Stomach (tissue), 9 donors: ENCODE measurements around the gene ACVR1C. TPM values are rescaled to one million over a fixed set of nuclear protein-coding genes. Genes with fewer than 3 reads are reported as not detected.

Experiments used
- DNase-seq, 2 donors: peaks; one replicate each; pipeline versions ENCODE4 v3.0.0 to v3.0.0-alpha.2; 2013 to 2019
- H3K27ac ChIP-seq, 5 donors: fragments of 200-600 bp in 4 of 5; sonication (generic) in 4 of 5; one replicate each; pipeline ENCODE4 v1.5.1; 2013 to 2019; ENCODE audit warnings: mild to moderate bottlenecking in 1 of 5, moderate library complexity in 1 of 5
- H3K27me3 ChIP-seq, 3 donors: fragments of 200-600 bp; sonication (generic); one replicate each; pipeline ENCODE4 v1.5.1; 2017 to 2019; ENCODE audit warnings: mixed run types in 1 of 3
- H3K36me3 ChIP-seq, 4 donors: fragments of 200-600 bp; sonication (generic); 1 replicate in 3 of 4; 2 replicates in 1 of 4; pipeline ENCODE4 v1.5.1; 2016 to 2019
- H3K4me1 ChIP-seq, 4 donors: fragments of 200-600 bp; sonication (generic); one replicate each; pipeline ENCODE4 v1.5.1; 2016 to 2019
- H3K4me3 ChIP-seq, 4 donors: fragments of 200-600 bp; sonication (generic) in 3 of 4; one replicate each; pipeline ENCODE4 v1.5.1; 2016 to 2019; ENCODE audit warnings: mild to moderate bottlenecking in 1 of 4
- H3K9me3 ChIP-seq, 4 donors: fragments of 200-600 bp; sonication (generic); one replicate each; pipeline ENCODE4 v1.5.1; 2016 to 2019
- CTCF ChIP-seq, 7 experiments: fragments of 450-650 bp in 4 of 7; fragments of 200-600 bp in 3 of 7; sonication (generic) in 3 of 7; IDR thresholded peaks; one replicate each; pipeline ENCODE4 v1.5.1; 2016 to 2019; ENCODE audit warnings: antibody characterized with exemption in 7 of 7, control low read depth in 2 of 7, mild to moderate bottlenecking in 1 of 7
- EP300 ChIP-seq: sonication (generic); formaldehyde crosslinking; IDR thresholded peaks from one replicate; pipeline ENCODE4 v1.6.1; 2017; ENCODE audit warnings: antibody characterized with exemption
- POLR2A ChIP-seq, 4 donors: fragments of 450-650 bp; IDR thresholded peaks; one replicate each; pipeline ENCODE4 v1.6.1; 2016; ENCODE audit warnings: antibody characterized with exemption in 4 of 4, control low read depth in 2 of 4, mild to moderate bottlenecking in 1 of 4, moderate library complexity in 1 of 4
- POLR2AphosphoS5 ChIP-seq, 3 donors: sonication (generic); formaldehyde crosslinking; IDR thresholded peaks; one replicate each; pipeline ENCODE4 v1.6.1; 2016; ENCODE audit warnings: antibody characterized with exemption in 3 of 3
- intact Hi-C: fragments of 100-400 bp; cut with DNase I; formaldehyde crosslinking; loops from one replicate; pipeline ENCODE4 v1.15.1; 2023; ENCODE audit warnings: low total_unique reads
- polyA plus RNA-seq, 3 donors: library from polyadenylated mRNA; stranded (reverse); fragments of 200-250 nt; gene quantifications; one replicate each; pipeline ENCODE4 v1.2.3, GENCODE V29; 2013
- total RNA-seq, 5 donors: library from RNA; depleted of rRNA; stranded (reverse); fragments of >200 nt; gene quantifications; one replicate each; pipeline versions ENCODE4 v1.1.0 to v1.2.3, GENCODE V29; 2014 to 2016
- donor health status: healthy with polysubstance abuse.
- donor health status: Bipolar disorder and iron deficiency.
- donor health status: healthy.

The ACVR1C gene
- total and polyA plus RNA-seq, 8 donors, result under 0.01 to 8.4 (median 0.61) TPM; not detected in 1

- TF ChIP-seq CTCF (IDR thresholded peaks at IDR 0.05) (no peak), EP300 (no peak), POLR2A (IDR thresholded peaks at IDR 0.05) (no peak), POLR2AphosphoS5 (IDR thresholded peaks at IDR 0.05) (no peak)
- Histone ChIP-seq H3K36me3 (no peaks in the 10 kb centered on the region), H3K4me1 (peaks cover 0 to 17% (median 10%) of the 10 kb centered on the region in 4 donors), H3K4me3 (no peak overlapping the region), H3K27me3 (no peaks in the 10 kb centered on the region), H3K9me3 (no peaks in the 10 kb centered on the region), H3K27ac (no peak overlapping the region)
- DNase-seq, result no peak
- intact Hi-C loops, result no loop called here
Observed at GRCh38 chr2:157477919-157478318, 150.7 kb downstream of the ACVR1C start.

GRCh38 chr2:157476953-157477709 is 151.5 kb downstream of the ACVR1C start:
- H3K4me3 ChIP-seq, result no peak overlapping the region
- TF ChIP-seq EP300 (no peak), POLR2AphosphoS5 (IDR thresholded peaks at IDR 0.05) (no peak), POLR2A (IDR thresholded peaks at IDR 0.05) (no peak), CTCF (IDR thresholded peaks at IDR 0.05) (no peak)
- no peak overlapping the region for H3K27ac ChIP-seq
- intact Hi-C loops, result no loop called here
- no peaks in the 10 kb centered on the region for H3K36me3 ChIP-seq
- no peak for DNase-seq
- no peaks in the 10 kb centered on the region for H3K9me3 ChIP-seq
- H3K27me3 ChIP-seq, result no peaks in the 10 kb centered on the region
- H3K4me1 ChIP-seq, result peaks cover 0 to 17% (median 10%) of the 10 kb centered on the region in 4 donors

Other genes with a start within 250 kb of the ACVR1C start
- 10 to 100 TPM in 3 of 5 donors, 1 to 10 TPM in 1, not detected in 1; 8.2 to 30.7 (median 21.1) TPM for gene CYTIP, start 184.8 kb downstream of the ACVR1C start, total RNA-seq
- 10 to 100 TPM in 1 of 3 donors, 1 to 10 TPM in 2; 5.3 to 17.9 (median 9.3) TPM for gene CYTIP, start 184.8 kb downstream of the ACVR1C start, polyA plus RNA-seq
- 10 to 100 TPM in 3 of 5 donors, 1 to 10 TPM in 2; 2.3 to 32.1 (median 18.4) TPM for gene ACVR1, start 247.5 kb upstream of the ACVR1C start, total RNA-seq
- gene ACVR1, start 247.5 kb upstream of the ACVR1C start, polyA plus RNA-seq, result 1 to 10 TPM; 3.7 to 5.6 (median 5.5) TPM